ENCODE data around the gene FAAH. TPM values are rescaled to one million over a fixed set of nuclear protein-coding genes. Genes with fewer than 3 reads are reported as not detected.

FAAH gene
- polyA plus RNA-seq, 1 of the 3 experiments (the other 2 are of a cell fraction): 1.2 TPM

DNA sequence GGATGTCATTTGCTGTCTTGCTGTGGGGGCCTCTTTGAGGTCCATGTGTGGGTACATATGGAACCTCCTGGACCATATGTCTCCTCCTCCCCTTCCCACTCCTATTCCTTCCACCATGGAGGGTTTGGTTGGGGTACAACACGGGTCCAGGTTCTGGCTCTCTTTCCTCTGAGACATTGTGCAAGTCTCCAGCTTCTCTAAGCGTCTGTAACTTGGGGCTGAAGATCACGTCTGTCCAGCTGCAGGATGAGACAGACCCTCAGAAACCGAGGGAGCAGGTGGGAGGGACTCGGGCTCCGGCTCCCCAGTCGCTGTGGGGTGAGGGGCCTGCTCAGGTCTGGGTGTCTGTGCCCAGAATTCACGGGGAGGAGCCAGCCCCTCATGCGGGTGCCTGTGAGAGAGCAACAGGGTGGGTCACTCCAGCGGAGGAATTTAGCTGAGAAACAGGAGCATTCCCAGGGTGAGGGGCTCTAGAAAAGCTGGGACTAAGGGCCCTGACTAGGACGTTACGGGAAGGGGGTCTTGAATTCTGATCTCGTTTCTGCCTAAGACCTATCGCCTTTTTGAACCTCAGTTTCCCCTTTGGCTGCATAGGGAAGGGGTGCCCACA is 53.5 kb downstream of the FAAH start:
- Histone ChIP-seq H3K4me3 (ENCODE audit: low read depth in 2 of 2, low read length in 1 of 2) (peak overlapping the region in 1 of 2 experiments; percentile 12; a peak in 1 of 4 replicates), H3K4me2 (no peak overlapping the region), H3K9me2 (no peaks in the 10 kb centered on the region), H3K9me3 (no peaks in the 10 kb centered on the region), H3F3A (replicated peaks; ENCODE audit: insufficient read depth) (no peaks in the 10 kb centered on the region), H3K36me3 (replicated peaks in 1 of 2; ENCODE audit: control insufficient read depth in 1 of 2, insufficient read depth in 2 of 2, low read length in 1 of 2) (no peaks in the 10 kb centered on the region), H3K9ac (no peak overlapping the region), H3K27ac (ENCODE audit: low read depth in 2 of 2, low read length in 1 of 2) (no peak overlapping the region), H3K27me3 (ENCODE audit: insufficient read depth) (peaks cover 17% of the 10 kb centered on the region; the same call in 1 of the 2 replicates), H3K4me1 (ENCODE audit: control insufficient read depth in 1 of 2, insufficient read depth in 2 of 2, low read depth in 1 of 2, low read length in 1 of 2) (peaks cover 0 to 12% of the 10 kb centered on the region in 2 experiments; a peak in 1 of 4 replicates), H4K20me1 (ENCODE audit: insufficient read depth) (no peaks in the 10 kb centered on the region), H3K79me2 (ENCODE audit: insufficient read depth) (no peaks in the 10 kb centered on the region), H2AFZ (ENCODE audit: low read depth) (no peak overlapping the region)
- TF ChIP-seq YY1 (IDR thresholded peaks at IDR 0.05; ENCODE audit: low read depth) (no peak), MXI1 (IDR thresholded peaks at IDR 0.05; ENCODE audit: low read depth, low read length) (no peak), NRF1 (IDR thresholded peaks at IDR 0.05; ENCODE audit: low read depth, low read length) (no peak), POLR2AphosphoS5 (IDR thresholded peaks at IDR 0.05; ENCODE audit: low read depth, low read length) (no peak), EP300 (IDR thresholded peaks at IDR 0.05; ENCODE audit: borderline replicate concordance in 1 of 2, low read depth in 1 of 2, low read length in 1 of 2) (no peak), JUND (IDR thresholded peaks at IDR 0.05) (no peak), FOXJ3 (CRISPR knock-in tag; IDR thresholded peaks at IDR 0.05) (no peak), GATA2 (CRISPR knock-in tag; IDR thresholded peaks at IDR 0.05) (no peak), TAF1 (IDR thresholded peaks at IDR 0.05; ENCODE audit: borderline replicate concordance, low read depth, low read length) (no peak), CHD2 (IDR thresholded peaks at IDR 0.05; ENCODE audit: low read length, partially characterized antibody) (no peak), RXRA (IDR thresholded peaks at IDR 0.05; ENCODE audit: borderline replicate concordance, low read depth) (no peak), MEF2A (IDR thresholded peaks at IDR 0.05; ENCODE audit: borderline replicate concordance, low read depth) (no peak), NFIC (IDR thresholded peaks at IDR 0.05; ENCODE audit: borderline replicate concordance) (no peak)
- TF ChIP-seq, protein P1, sequence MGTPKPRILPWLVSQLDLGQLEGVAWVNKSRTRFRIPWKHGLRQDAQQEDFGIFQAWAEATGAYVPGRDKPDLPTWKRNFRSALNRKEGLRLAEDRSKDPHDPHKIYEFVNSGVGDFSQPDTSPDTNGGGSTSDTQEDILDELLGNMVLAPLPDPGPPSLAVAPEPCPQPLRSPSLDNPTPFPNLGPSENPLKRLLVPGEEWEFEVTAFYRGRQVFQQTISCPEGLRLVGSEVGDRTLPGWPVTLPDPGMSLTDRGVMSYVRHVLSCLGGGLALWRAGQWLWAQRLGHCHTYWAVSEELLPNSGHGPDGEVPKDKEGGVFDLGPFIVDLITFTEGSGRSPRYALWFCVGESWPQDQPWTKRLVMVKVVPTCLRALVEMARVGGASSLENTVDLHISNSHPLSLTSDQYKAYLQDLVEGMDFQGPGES (IDR thresholded peaks at IDR 0.05; ENCODE audit: low read depth, low read length): no peak
- TF ChIP-seq, protein P2, sequence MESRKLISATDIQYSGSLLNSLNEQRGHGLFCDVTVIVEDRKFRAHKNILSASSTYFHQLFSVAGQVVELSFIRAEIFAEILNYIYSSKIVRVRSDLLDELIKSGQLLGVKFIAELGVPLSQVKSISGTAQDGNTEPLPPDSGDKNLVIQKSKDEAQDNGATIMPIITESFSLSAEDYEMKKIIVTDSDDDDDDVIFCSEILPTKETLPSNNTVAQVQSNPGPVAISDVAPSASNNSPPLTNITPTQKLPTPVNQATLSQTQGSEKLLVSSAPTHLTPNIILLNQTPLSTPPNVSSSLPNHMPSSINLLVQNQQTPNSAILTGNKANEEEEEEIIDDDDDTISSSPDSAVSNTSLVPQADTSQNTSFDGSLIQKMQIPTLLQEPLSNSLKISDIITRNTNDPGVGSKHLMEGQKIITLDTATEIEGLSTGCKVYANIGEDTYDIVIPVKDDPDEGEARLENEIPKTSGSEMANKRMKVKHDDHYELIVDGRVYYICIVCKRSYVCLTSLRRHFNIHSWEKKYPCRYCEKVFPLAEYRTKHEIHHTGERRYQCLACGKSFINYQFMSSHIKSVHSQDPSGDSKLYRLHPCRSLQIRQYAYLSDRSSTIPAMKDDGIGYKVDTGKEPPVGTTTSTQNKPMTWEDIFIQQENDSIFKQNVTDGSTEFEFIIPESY (IDR thresholded peaks at IDR 0.05; ENCODE audit: borderline replicate concordance, low read depth): no peak
- TF ChIP-seq, protein P3, sequence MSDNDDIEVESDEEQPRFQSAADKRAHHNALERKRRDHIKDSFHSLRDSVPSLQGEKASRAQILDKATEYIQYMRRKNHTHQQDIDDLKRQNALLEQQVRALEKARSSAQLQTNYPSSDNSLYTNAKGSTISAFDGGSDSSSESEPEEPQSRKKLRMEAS (IDR thresholded peaks at IDR 0.05; ENCODE audit: low read depth): no peak
- WGBS (ENCODE audit: low lambda C conversion rate): 72% methylated on average over 9 of the region's 14 CpGs
- ChIA-PET POLR2A (interaction anchor here (1.1 kb wide), 1 partner anchor 10 kb away, joined by 3 read pairs; no protein-coding TSS in a partner anchor), CTCF (interaction anchor here (0.6 to 11.5 kb wide), 47 partner anchors 13 to 310 kb away, joined by 3 to 496 read pairs (median 5); partner anchors contain the start of genes DMBX1 and EFCAB14)
- DNase-seq: no peak
